Panc1 (cell line): Measurements from ENCODE around the gene SORL1. TPM values are rescaled to one million over a fixed set of nuclear protein-coding genes. Genes with fewer than 3 reads are reported as not detected.

ENCODE experiments used
- ATAC-seq: fragments of 200-7000 bp; cut with Tn5 transposase; 2 replicates; pipeline ENCODE4 v1.9.1; 2020; ENCODE audit warnings: mild to moderate bottlenecking, moderate library complexity
- BruUV-seq: library from RNA; stranded (reverse); fragments of 400-500 nt; replicated peaks from 2 replicates; lab custom pipeline; 2021; lab: Mats Ljungman, UMichigan
- CTCF ChIA-PET: fragments of 300-600 bp; sonication (Branson Sonifier 250); formaldehyde crosslinking; loops from one replicate; lab custom pipeline; 2022; ENCODE audit warnings: antibody characterized with exemption; lab: Charles Lee
- POLR2A ChIA-PET: fragments of 300-600 bp; sonication (Branson Sonifier 250); formaldehyde crosslinking; loops from one replicate; lab custom pipeline; 2022; ENCODE audit warnings: antibody characterized with exemption; lab: Charles Lee
- DNase-seq: peaks from one replicate; pipeline ENCODE4 v3.0.0-alpha.2; 2010; ENCODE audit warnings: low read depth, low spot score
- H3K27ac ChIP-seq: 2 replicates; pipeline ENCODE4 v1.5.1; 2011; ENCODE audit warnings: mild to moderate bottlenecking, low read length, inconsistent platforms
- H3K27me3 ChIP-seq: fragments of 200-500 bp; sonication (Bioruptor generic); 2 replicates; pipeline ENCODE4 v1.6.0; 2014; ENCODE audit warnings: low read length, inconsistent platforms; ENCODE audit not compliant: control insufficient read depth, insufficient read depth
- H3K36me3 ChIP-seq: fragments of 200-500 bp; sonication (Bioruptor generic); 2 replicates; pipeline ENCODE4 v1.5.1; 2014; ENCODE audit warnings: inconsistent platforms, mild to moderate bottlenecking, low read length, moderate library complexity; ENCODE audit not compliant: control insufficient read depth, insufficient read depth
- H3K4me1 ChIP-seq: 2 replicates; pipeline ENCODE4 v1.5.1; 2011; ENCODE audit warnings: inconsistent platforms, mild to moderate bottlenecking, low read length, moderate library complexity; ENCODE audit not compliant: control insufficient read depth, insufficient read depth
- H3K4me3 ChIP-seq, 2 experiments: 2 replicates each; pipeline ENCODE4 v1.5.1; 2011 to 2012; ENCODE audit warnings: low read depth in 2 of 2, low read length in 2 of 2, mild to moderate bottlenecking in 2 of 2, inconsistent platforms in 1 of 2, moderate library complexity in 1 of 2
- H3K9me3 ChIP-seq: fragments of 200-500 bp; sonication (Bioruptor generic); 2 replicates; pipeline ENCODE4 v1.5.1; 2014; ENCODE audit warnings: low read depth, mild to moderate bottlenecking, inconsistent platforms, low read length, moderate library complexity; ENCODE audit not compliant: control insufficient read depth, insufficient read depth
- POLR2AphosphoS5 ChIP-seq: IDR thresholded peaks from 2 replicates; pipeline ENCODE4 v1.6.1; 2012; ENCODE audit warnings: mild to moderate bottlenecking, low read depth, low read length, moderate library complexity
- SIN3A ChIP-seq: IDR thresholded peaks from 2 replicates; pipeline ENCODE4 v1.6.1; 2012; ENCODE audit warnings: low read depth, mild to moderate bottlenecking, low read length, moderate library complexity, borderline replicate concordance; ENCODE audit not compliant: insufficient read depth
- TCF7L2 ChIP-seq: IDR thresholded peaks from 2 replicates; pipeline ENCODE4 v1.6.1; 2011; ENCODE audit warnings: mild to moderate bottlenecking, low read depth, low read length, inconsistent platforms
- in situ Hi-C: cut with HindIII; loops from 2 replicates; pipeline ENCODE4 v1.10.0; 2016; ENCODE audit warnings: low sequenced_read_pairs, low pct_unique_long_range_greater_than_20kb
- intact Hi-C: fragments of 100-400 bp; cut with micrococcal nuclease; formaldehyde crosslinking; loops from one replicate; pipeline ENCODE4 v1.10.0; 2022; ENCODE audit not compliant: unreplicated experiment
- total RNA-seq: library from RNA; stranded (reverse); gene quantifications from one replicate; pipeline ENCODE4 v1.2.1, GENCODE V29; 2021; ENCODE audit not compliant: unreplicated experiment
- TF ChIP-seq, protein P1 (sequence below): fragments of 450-650 bp; IDR thresholded peaks from 2 replicates; pipeline ENCODE4 v1.5.1; 2017; ENCODE audit warnings: mild to moderate bottlenecking
- TF ChIP-seq, protein P2 (sequence below), 2 experiments: IDR thresholded peaks; 2 replicates each; pipeline ENCODE4 v1.6.1; 2011 to 2012; ENCODE audit warnings: low read depth in 2 of 2, control low read depth in 1 of 2, low read length in 1 of 2, mild to moderate bottlenecking in 1 of 2, moderate library complexity in 1 of 2; ENCODE audit not compliant: insufficient read depth in 1 of 2

The SORL1 gene
- total RNA-seq, 1 experiment from 2014 or later, result 36.3 TPM

DNA sequence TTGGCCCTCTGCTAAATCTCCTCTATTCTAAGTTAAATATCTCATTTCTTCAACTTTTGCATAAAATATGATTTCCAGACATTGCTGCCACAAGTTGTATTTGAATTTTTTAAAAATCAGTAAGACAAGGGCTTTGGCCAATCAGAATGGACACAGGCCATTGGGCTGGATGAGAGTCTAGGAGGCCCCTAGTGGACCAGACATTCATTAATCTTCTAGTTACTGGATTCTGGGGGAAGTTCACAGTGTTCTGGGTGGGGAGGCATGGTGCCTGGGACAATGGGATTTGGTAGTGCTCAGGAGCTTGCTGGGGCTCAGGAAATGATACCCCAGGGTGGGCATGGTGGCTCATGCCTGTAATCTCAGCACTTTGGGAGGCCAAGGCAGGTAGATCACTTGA, 12.4 kb upstream of the SORL1 start:
- no peak overlapping the region for H3K27ac ChIP-seq
- in situ Hi-C loops, result no loop called here
- H3K27me3 ChIP-seq, result no peaks in the 10 kb centered on the region; the same call in 1 of the 2 replicates
- H3K4me1 ChIP-seq, result no peaks in the 10 kb centered on the region
- TF ChIP-seq, protein P1, sequence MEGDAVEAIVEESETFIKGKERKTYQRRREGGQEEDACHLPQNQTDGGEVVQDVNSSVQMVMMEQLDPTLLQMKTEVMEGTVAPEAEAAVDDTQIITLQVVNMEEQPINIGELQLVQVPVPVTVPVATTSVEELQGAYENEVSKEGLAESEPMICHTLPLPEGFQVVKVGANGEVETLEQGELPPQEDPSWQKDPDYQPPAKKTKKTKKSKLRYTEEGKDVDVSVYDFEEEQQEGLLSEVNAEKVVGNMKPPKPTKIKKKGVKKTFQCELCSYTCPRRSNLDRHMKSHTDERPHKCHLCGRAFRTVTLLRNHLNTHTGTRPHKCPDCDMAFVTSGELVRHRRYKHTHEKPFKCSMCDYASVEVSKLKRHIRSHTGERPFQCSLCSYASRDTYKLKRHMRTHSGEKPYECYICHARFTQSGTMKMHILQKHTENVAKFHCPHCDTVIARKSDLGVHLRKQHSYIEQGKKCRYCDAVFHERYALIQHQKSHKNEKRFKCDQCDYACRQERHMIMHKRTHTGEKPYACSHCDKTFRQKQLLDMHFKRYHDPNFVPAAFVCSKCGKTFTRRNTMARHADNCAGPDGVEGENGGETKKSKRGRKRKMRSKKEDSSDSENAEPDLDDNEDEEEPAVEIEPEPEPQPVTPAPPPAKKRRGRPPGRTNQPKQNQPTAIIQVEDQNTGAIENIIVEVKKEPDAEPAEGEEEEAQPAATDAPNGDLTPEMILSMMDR, result no peak
- TF ChIP-seq SIN3A (no peak), TCF7L2 (no peak)
- ChIA-PET POLR2A (no interaction called here), CTCF (no interaction called here)
- no peaks in the 10 kb centered on the region for H3K9me3 ChIP-seq
- H3K36me3 ChIP-seq, result no peaks in the 10 kb centered on the region
- intact Hi-C loops, result no loop called here
- ATAC-seq (no peak), DNase-seq (no peak)
- no TSS peak for BruUV-seq
- H3K4me3 ChIP-seq, result no peak overlapping the region

- no peaks in the 10 kb centered on the region for H3K4me1 ChIP-seq
- in situ Hi-C loops (no loop called here), intact Hi-C loops (no loop called here)
- no peaks in the 10 kb centered on the region for H3K36me3 ChIP-seq
- no peak overlapping the region for H3K4me3 ChIP-seq
- H3K27ac ChIP-seq, result no peak overlapping the region
- TF ChIP-seq TCF7L2 (no peak), SIN3A (no peak), POLR2AphosphoS5 (no peak)
- TF ChIP-seq, protein P2, sequence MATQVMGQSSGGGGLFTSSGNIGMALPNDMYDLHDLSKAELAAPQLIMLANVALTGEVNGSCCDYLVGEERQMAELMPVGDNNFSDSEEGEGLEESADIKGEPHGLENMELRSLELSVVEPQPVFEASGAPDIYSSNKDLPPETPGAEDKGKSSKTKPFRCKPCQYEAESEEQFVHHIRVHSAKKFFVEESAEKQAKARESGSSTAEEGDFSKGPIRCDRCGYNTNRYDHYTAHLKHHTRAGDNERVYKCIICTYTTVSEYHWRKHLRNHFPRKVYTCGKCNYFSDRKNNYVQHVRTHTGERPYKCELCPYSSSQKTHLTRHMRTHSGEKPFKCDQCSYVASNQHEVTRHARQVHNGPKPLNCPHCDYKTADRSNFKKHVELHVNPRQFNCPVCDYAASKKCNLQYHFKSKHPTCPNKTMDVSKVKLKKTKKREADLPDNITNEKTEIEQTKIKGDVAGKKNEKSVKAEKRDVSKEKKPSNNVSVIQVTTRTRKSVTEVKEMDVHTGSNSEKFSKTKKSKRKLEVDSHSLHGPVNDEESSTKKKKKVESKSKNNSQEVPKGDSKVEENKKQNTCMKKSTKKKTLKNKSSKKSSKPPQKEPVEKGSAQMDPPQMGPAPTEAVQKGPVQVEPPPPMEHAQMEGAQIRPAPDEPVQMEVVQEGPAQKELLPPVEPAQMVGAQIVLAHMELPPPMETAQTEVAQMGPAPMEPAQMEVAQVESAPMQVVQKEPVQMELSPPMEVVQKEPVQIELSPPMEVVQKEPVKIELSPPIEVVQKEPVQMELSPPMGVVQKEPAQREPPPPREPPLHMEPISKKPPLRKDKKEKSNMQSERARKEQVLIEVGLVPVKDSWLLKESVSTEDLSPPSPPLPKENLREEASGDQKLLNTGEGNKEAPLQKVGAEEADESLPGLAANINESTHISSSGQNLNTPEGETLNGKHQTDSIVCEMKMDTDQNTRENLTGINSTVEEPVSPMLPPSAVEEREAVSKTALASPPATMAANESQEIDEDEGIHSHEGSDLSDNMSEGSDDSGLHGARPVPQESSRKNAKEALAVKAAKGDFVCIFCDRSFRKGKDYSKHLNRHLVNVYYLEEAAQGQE (IDR thresholded peaks at IDR 0.05; ENCODE audit: insufficient read depth in 1 of 2, low read depth in 2 of 2, low read length in 1 of 2), result no peak
- TF ChIP-seq, protein P1, result no peak
- ChIA-PET POLR2A (no interaction called here), CTCF (no interaction called here)
- ATAC-seq (no peak), DNase-seq (no peak)
- BruUV-seq, result no TSS peak
- no peaks in the 10 kb centered on the region for H3K9me3 ChIP-seq
- H3K27me3 ChIP-seq, result no peaks in the 10 kb centered on the region; the same call in 1 of the 2 replicates
These were observed 10.6 kb upstream of the SORL1 start for GRCh38 chr11:121441521-121441920.
